OCI-LY7 (cell line): ENCODE data around the gene FAM120B. TPM values are rescaled to one million over a fixed set of nuclear protein-coding genes. Genes with fewer than 3 reads are reported as not detected.

Experiments used
- BruUV-seq: library from RNA; stranded (reverse); fragments of 400-500 nt; replicated peaks from 2 replicates; lab custom pipeline; 2021; lab: Mats Ljungman, UMichigan
- CTCF ChIA-PET: fragments of 300-600 bp; sonication (Branson Sonifier 250); formaldehyde crosslinking; loops from one replicate; lab custom pipeline; 2022; ENCODE audit warnings: antibody characterized with exemption; ENCODE audit not compliant: unreplicated experiment; lab: Charles Lee
- POLR2A ChIA-PET: fragments of 300-600 bp; sonication (Branson Sonifier 250); formaldehyde crosslinking; loops from one replicate; lab custom pipeline; 2022; ENCODE audit warnings: antibody characterized with exemption; lab: Charles Lee
- DNase-seq: peaks from one replicate; pipeline ENCODE4 v3.0.0-alpha.2; 2015; ENCODE audit warnings: low spot score
- H2AFZ ChIP-seq: fragments of 200-600 bp; sonication (generic), shearing (Covaris generic); 2 replicates; pipeline ENCODE4 v1.6.1; 2014; ENCODE audit warnings: mild to moderate bottlenecking, antibody characterized with exemption, low read length, moderate library complexity
- H3K27ac ChIP-seq: fragments of 200-600 bp; sonication (generic); 2 replicates; pipeline ENCODE4 v1.5.1; 2014; ENCODE audit warnings: mixed run types, low read depth, mild to moderate bottlenecking, moderate library complexity, low read length, inconsistent platforms; ENCODE audit not compliant: poor library complexity, severe bottlenecking
- H3K36me3 ChIP-seq: fragments of 200-600 bp; sonication (generic); 2 replicates; pipeline ENCODE4 v1.6.1; 2014; ENCODE audit warnings: mild to moderate bottlenecking, antibody characterized with exemption, low read length, moderate library complexity, mixed read lengths; ENCODE audit not compliant: insufficient read depth
- H3K4me1 ChIP-seq: fragments of 200-600 bp; sonication (generic); 2 replicates; pipeline ENCODE4 v1.5.1; 2014; ENCODE audit warnings: mild to moderate bottlenecking, low read length; ENCODE audit not compliant: insufficient read depth, poor library complexity, severe bottlenecking
- H3K4me2 ChIP-seq: fragments of 200-600 bp; sonication (generic); 2 replicates; pipeline ENCODE4 v1.6.1; 2014; ENCODE audit warnings: mild to moderate bottlenecking, low read length
- H3K4me3 ChIP-seq: fragments of 200-600 bp; sonication (generic); 2 replicates; pipeline ENCODE4 v1.5.1; 2014; ENCODE audit warnings: mild to moderate bottlenecking, low read depth, low read length; ENCODE audit not compliant: poor library complexity, severe bottlenecking
- H3K79me2 ChIP-seq: fragments of 200-600 bp; sonication (generic); 2 replicates; pipeline ENCODE4 v1.6.1; 2016; ENCODE audit warnings: low read depth, mild to moderate bottlenecking, low read length, moderate library complexity, mixed read lengths; ENCODE audit not compliant: insufficient read depth
- H3K9me2 ChIP-seq: fragments of 200-600 bp; sonication (generic); 2 replicates; pipeline ENCODE4 v1.6.1; 2016; ENCODE audit warnings: mild to moderate bottlenecking, low read length, mixed read lengths; ENCODE audit not compliant: insufficient read depth
- H3K9me3 ChIP-seq: fragments of 200-600 bp; sonication (generic); 2 replicates; pipeline ENCODE4 v1.6.1; 2014; ENCODE audit warnings: mild to moderate bottlenecking, mixed run types, low read length, mixed read lengths
- H4K20me1 ChIP-seq: fragments of 200-600 bp; sonication (generic); 2 replicates; pipeline ENCODE4 v1.6.1; 2014; ENCODE audit warnings: mild to moderate bottlenecking, antibody characterized with exemption, low read length, moderate library complexity, mixed read lengths; ENCODE audit not compliant: insufficient read depth
- CTCF ChIP-seq: fragments of 200-600 bp; sonication (generic); conservative IDR thresholded peaks from 2 replicates; pipeline ENCODE4 v1.5.1; 2014; ENCODE audit warnings: mild to moderate bottlenecking, antibody characterized with exemption, low read length, moderate library complexity, mixed read lengths
- EZH2phosphoT487 ChIP-seq: fragments of 200-600 bp; sonication (generic); IDR thresholded peaks from 2 replicates; pipeline ENCODE4 v1.6.1; 2018; ENCODE audit warnings: low read depth, borderline replicate concordance, mild to moderate bottlenecking, mixed run types, antibody characterized with exemption, low read length, moderate library complexity, mixed read lengths
- intact Hi-C: fragments of 100-400 bp; cut with micrococcal nuclease; formaldehyde crosslinking; loops from one replicate; pipeline ENCODE4 v1.10.0; 2022; ENCODE audit not compliant: unreplicated experiment
- total RNA-seq, 2 experiments: library from RNA; depleted of rRNA in 1 of 2; stranded (reverse); fragments of >200 nt in 1 of 2; shearing (Covaris generic) in 1 of 2; gene quantifications; 2 replicates each; pipeline ENCODE4 v1.2.3, GENCODE V29; 2014 to 2022

FAM120B gene
- total RNA-seq, 2 experiments from 2014 or later = 12.8 to 32.9 TPM

- no peak for TF ChIP-seq CTCF
- no peak for TF ChIP-seq EZH2phosphoT487
- no peaks in the 10 kb centered on the region for H3K79me2 ChIP-seq
- no peak overlapping the region for H3K4me2 ChIP-seq
- ChIA-PET CTCF (no interaction called here), POLR2A (no interaction called here)
- H3K27ac ChIP-seq = no peak overlapping the region
- no peaks in the 10 kb centered on the region for H4K20me1 ChIP-seq
- DNase-seq = no peak
- H3K9me2 ChIP-seq = no peaks in the 10 kb centered on the region
- intact Hi-C loops = no loop called here
- H3K4me3 ChIP-seq = no peak overlapping the region
- H3K4me1 ChIP-seq = no peaks in the 10 kb centered on the region
- no peaks in the 10 kb centered on the region for H3K9me3 ChIP-seq
- H3K36me3 ChIP-seq = no peaks in the 10 kb centered on the region
- no TSS peak for BruUV-seq
- no peak overlapping the region for H2AFZ ChIP-seq
Observed at GRCh38 chr6:170449835-170450753, 143.5 kb downstream of the FAM120B start.

GRCh38 chr6:170450916-170451761, 144.6 kb downstream of the FAM120B start:
- TF ChIP-seq EZH2phosphoT487 (no peak), CTCF (no peak)
- BruUV-seq = no TSS peak
- Histone ChIP-seq H3K4me1 (no peaks in the 10 kb centered on the region), H3K4me3 (no peak overlapping the region), H3K9me2 (no peaks in the 10 kb centered on the region), H3K79me2 (no peaks in the 10 kb centered on the region), H3K27ac (no peak overlapping the region), H3K36me3 (no peaks in the 10 kb centered on the region), H3K4me2 (no peak overlapping the region), H3K9me3 (no peaks in the 10 kb centered on the region), H2AFZ (no peak overlapping the region), H4K20me1 (no peaks in the 10 kb centered on the region)
- intact Hi-C loops = no loop called here
- ChIA-PET POLR2A (interaction anchor here (0.6 kb wide), 1 partner anchor 911 kb away, joined by 3 read pairs; no protein-coding TSS in a partner anchor), CTCF (no interaction called here)
- no peak for DNase-seq
